Measurements from ENCODE around the gene TMCC1.
"Not testable (repeated sequence)": the region's sequence is repeated elsewhere in the genome, so short reads cannot be mapped to it uniquely, and the experiment has no call there.

TMCC1 gene

GRCh38 chr3:129893581-129894070, at the start of gene TMCC1:
Gene TMCC1, minus strand, starts transcription at chr3:129893711.
- DNase-seq (ENCODE audit: low read depth in 3 of 3) = peak; percentile 73 to 83 (median 79)

- no peak for DNase-seq (ENCODE audit: low read depth in 3 of 3)
Observed at GRCh38 chr3:129943020-129943419, 49.5 kb upstream of the TMCC1 start.

- no peak for DNase-seq (ENCODE audit: low read depth in 3 of 3)
Observed at GRCh38 chr3:129942296-129942695, 48.8 kb upstream of the TMCC1 start.

GRCh38 chr3:129940086-129940485, 46.6 kb upstream of the TMCC1 start:
- DNase-seq (ENCODE audit: low read depth in 3 of 3) = no peak

- no peak for DNase-seq (ENCODE audit: low read depth in 3 of 3)
Observed at GRCh38 chr3:129938140-129938930, 44.8 kb upstream of the TMCC1 start.

- no peak for DNase-seq (ENCODE audit: low read depth in 3 of 3)
Observed at GRCh38 chr3:129937717-129938116, 44.2 kb upstream of the TMCC1 start.

- DNase-seq (ENCODE audit: low read depth in 3 of 3) = no peak
Observed at GRCh38 chr3:129936757-129937156, 43.2 kb upstream of the TMCC1 start.

- peak in 2 of 3 experiments; percentile 4 to 6 for DNase-seq (ENCODE audit: low read depth in 3 of 3)
Observed at GRCh38 chr3:129934234-129935123, 41.0 kb upstream of the TMCC1 start.

GRCh38 chr3:129933471-129933870, 40.0 kb upstream of the TMCC1 start:
- DNase-seq (ENCODE audit: low read depth in 3 of 3) = no peak

- DNase-seq (ENCODE audit: low read depth in 3 of 3) = no peak
Observed at GRCh38 chr3:129929383-129929782, 35.9 kb upstream of the TMCC1 start.

- no peak for DNase-seq (ENCODE audit: low read depth in 3 of 3)
Observed at GRCh38 chr3:129927072-129927471, 33.6 kb upstream of the TMCC1 start.

GRCh38 chr3:129919806-129920205, 26.3 kb upstream of the TMCC1 start:
- no peak for DNase-seq (ENCODE audit: low read depth in 3 of 3)

GRCh38 chr3:129919357-129919756, 25.8 kb upstream of the TMCC1 start:
- DNase-seq (ENCODE audit: low read depth in 3 of 3) = no peak

- DNase-seq (ENCODE audit: low read depth in 3 of 3) = no peak
Observed at GRCh38 chr3:129918461-129918860, 24.9 kb upstream of the TMCC1 start.

GRCh38 chr3:129917423-129918007, 24.0 kb upstream of the TMCC1 start:
- no peak for DNase-seq (ENCODE audit: low read depth in 3 of 3)

GRCh38 chr3:129913618-129914017, 20.1 kb upstream of the TMCC1 start:
- no peak for DNase-seq (ENCODE audit: low read depth in 3 of 3)

GRCh38 chr3:129911261-129911861, 17.9 kb upstream of the TMCC1 start:
- DNase-seq (ENCODE audit: low read depth in 3 of 3) = no peak

GRCh38 chr3:129909235-129909634, 15.7 kb upstream of the TMCC1 start:
- DNase-seq (ENCODE audit: low read depth in 3 of 3) = not testable (repeated sequence)

GRCh38 chr3:129908417-129908816, 14.9 kb upstream of the TMCC1 start:
- no peak for DNase-seq (ENCODE audit: low read depth in 3 of 3)

- DNase-seq (ENCODE audit: low read depth in 3 of 3) = not testable (repeated sequence)
Observed at GRCh38 chr3:129901272-129901671, 7.8 kb upstream of the TMCC1 start.

GRCh38 chr3:129897026-129897425, 3.5 kb upstream of the TMCC1 start:
- DNase-seq (ENCODE audit: low read depth in 3 of 3) = no peak
